Umbilical cord (tissue), 2 donors: ENCODE data around the gene CCNQ. TPM values are rescaled to one million over a fixed set of nuclear protein-coding genes. Genes with fewer than 3 reads are reported as not detected.
"Not testable (repeated sequence)": the region's sequence is repeated elsewhere in the genome, so short reads cannot be mapped to it uniquely, and the experiment has no call there.

ENCODE experiments used
- DNase-seq: peaks from one replicate; pipeline ENCODE4 v3.0.0-alpha.2; 2015; ENCODE audit warnings: low spot score
- total RNA-seq: library from RNA; depleted of rRNA; stranded (reverse); fragments of >200 nt; gene quantifications from one replicate; pipeline ENCODE4 v1.2.3, GENCODE V29; 2014; ENCODE audit warnings: low replicate concordance; ENCODE audit not compliant: insufficient read depth

CCNQ gene
- total RNA-seq, 1 donor from 2014 or later: 23.8 TPM

- DNase-seq: no peak
These were observed 24.5 kb upstream of the CCNQ start for GRCh38 chrX:153623310-153624029.

GRCh38 chrX:153622661-153623309 is 23.8 kb upstream of the CCNQ start:
- no peak for DNase-seq

- no peak for DNase-seq
These were observed 23.1 kb upstream of the CCNQ start for GRCh38 chrX:153621949-153622598.

GRCh38 chrX:153620576-153620975 is 21.6 kb upstream of the CCNQ start:
- no peak for DNase-seq

- DNase-seq: no peak
These were observed 15.9 kb upstream of the CCNQ start for GRCh38 chrX:153614818-153615217.

- no peak for DNase-seq
These were observed 13.5 kb upstream of the CCNQ start for GRCh38 chrX:153612413-153612812.

GRCh38 chrX:153611298-153612095 is 12.6 kb upstream of the CCNQ start:
- no peak for DNase-seq

- no peak for DNase-seq
These were observed 11.9 kb upstream of the CCNQ start for GRCh38 chrX:153610836-153611213.

GRCh38 chrX:153609917-153610835 is 11.2 kb upstream of the CCNQ start:
- DNase-seq: peak; percentile 76

GRCh38 chrX:153608806-153609205 is 9.9 kb upstream of the CCNQ start:
- no peak for DNase-seq

- no peak for DNase-seq
These were observed 9.4 kb upstream of the CCNQ start for GRCh38 chrX:153608376-153608775.

GRCh38 chrX:153606503-153606902 is 7.6 kb upstream of the CCNQ start:
- DNase-seq: no peak

GRCh38 chrX:153604666-153605380 is 5.9 kb upstream of the CCNQ start:
- not testable (repeated sequence) for DNase-seq

- no peak for DNase-seq
These were observed 4.3 kb upstream of the CCNQ start for GRCh38 chrX:153603131-153603656.

- no peak for DNase-seq
These were observed 3.7 kb upstream of the CCNQ start for GRCh38 chrX:153602601-153603000.

GRCh38 chrX:153601511-153602110 is 2.7 kb upstream of the CCNQ start:
- no peak for DNase-seq

GRCh38 chrX:153600921-153601320 is 2.0 kb upstream of the CCNQ start:
- no peak for DNase-seq

- DNase-seq: peak; percentile 20
These were observed 1.1 kb upstream of the CCNQ start for GRCh38 chrX:153600032-153600373.

- DNase-seq: peak; percentile 88
These were observed 473 bp upstream of the CCNQ start for GRCh38 chrX:153599192-153600031.
